Activated CD8-positive, alpha-beta memory T cell treated with anti-CD3 and anti-CD28 coated beads, Interleukin-2, amount 50 U/mL, for 24 hours (primary cell): ENCODE results near the gene CXCL13.
"Not testable (repeated sequence)": the region's sequence is repeated elsewhere in the genome, so short reads cannot be mapped to it uniquely, and the experiment has no call there.

ENCODE experiments used
- DNase-seq: peaks from one replicate; pipeline ENCODE4 v3.0.0-alpha.2; 2020; ENCODE audit errors: extremely low read depth

Gene CXCL13

GRCh38 chr4:77601614-77602187 lies 3.9 kb upstream of the CXCL13 start:
- no peak for DNase-seq

- DNase-seq: no peak
These were observed 7.6 kb downstream of the CXCL13 start for GRCh38 chr4:77613267-77613666.

GRCh38 chr4:77615153-77615552 lies 9.5 kb downstream of the CXCL13 start:
- no peak for DNase-seq

GRCh38 chr4:77617203-77617602 lies 11.6 kb downstream of the CXCL13 start:
- DNase-seq: no peak

- DNase-seq: peak; percentile 31
These were observed 13.0 kb downstream of the CXCL13 start for GRCh38 chr4:77618383-77619241.

GRCh38 chr4:77619408-77619807 lies 13.8 kb downstream of the CXCL13 start:
- DNase-seq: no peak

GRCh38 chr4:77621254-77621653 lies 15.6 kb downstream of the CXCL13 start:
- no peak for DNase-seq

- DNase-seq: no peak
These were observed 17.5 kb downstream of the CXCL13 start for GRCh38 chr4:77623091-77623490.

GRCh38 chr4:77624213-77624612 lies 18.6 kb downstream of the CXCL13 start:
- no peak for DNase-seq

GRCh38 chr4:77625485-77625884 lies 19.9 kb downstream of the CXCL13 start:
- DNase-seq: no peak

GRCh38 chr4:77629885-77630284 lies 24.3 kb downstream of the CXCL13 start:
- no peak for DNase-seq

GRCh38 chr4:77631276-77631675 lies 25.7 kb downstream of the CXCL13 start:
- DNase-seq: no peak

- no peak for DNase-seq
These were observed 28.6 kb downstream of the CXCL13 start for GRCh38 chr4:77634132-77634785.

- no peak for DNase-seq
These were observed 29.6 kb downstream of the CXCL13 start for GRCh38 chr4:77635246-77635645.

- no peak for DNase-seq
These were observed 30.3 kb downstream of the CXCL13 start for GRCh38 chr4:77635876-77636275.

GRCh38 chr4:77636902-77637301 lies 31.3 kb downstream of the CXCL13 start:
- DNase-seq: no peak

- not testable (repeated sequence) for DNase-seq
These were observed 38.4 kb downstream of the CXCL13 start for GRCh38 chr4:77644069-77644468.

GRCh38 chr4:77650787-77651186 lies 45.2 kb downstream of the CXCL13 start:
- DNase-seq: no peak

- DNase-seq: no peak
These were observed 46.2 kb downstream of the CXCL13 start for GRCh38 chr4:77651820-77652219.

- DNase-seq: no peak
These were observed 46.7 kb downstream of the CXCL13 start for GRCh38 chr4:77652237-77652897.

- DNase-seq: no peak
These were observed 47.6 kb downstream of the CXCL13 start for GRCh38 chr4:77653162-77653758.

- not testable (repeated sequence) for DNase-seq
These were observed 54.7 kb downstream of the CXCL13 start for GRCh38 chr4:77660318-77660717.
